Transverse colon (tissue), 4 donors: ENCODE measurements around the gene FAM219A.

Experiments used
- POLR2A ChIP-seq: fragments of 450-650 bp; IDR thresholded peaks from one replicate; pipeline ENCODE4 v1.6.1; 2016; ENCODE audit warnings: antibody characterized with exemption, mild to moderate bottlenecking, moderate library complexity
- POLR2AphosphoS5 ChIP-seq, 3 donors: sonication (generic); formaldehyde crosslinking; IDR thresholded peaks; one replicate each; pipeline ENCODE4 v1.6.1; 2016; ENCODE audit warnings: antibody characterized with exemption in 3 of 3
- TF ChIP-seq, protein P1 (sequence below), 5 experiments: fragments of 200-600 bp in 3 of 5; fragments of 450-650 bp in 2 of 5; sonication (generic) in 3 of 5; IDR thresholded peaks; 1 replicate in 2 of 5; 2 replicates in 3 of 5; pipeline ENCODE4 v1.5.1; 2016 to 2017; ENCODE audit warnings: antibody characterized with exemption in 5 of 5, inconsistent platforms in 3 of 5, mild to moderate bottlenecking in 2 of 5, moderate library complexity in 1 of 5

DNA sequence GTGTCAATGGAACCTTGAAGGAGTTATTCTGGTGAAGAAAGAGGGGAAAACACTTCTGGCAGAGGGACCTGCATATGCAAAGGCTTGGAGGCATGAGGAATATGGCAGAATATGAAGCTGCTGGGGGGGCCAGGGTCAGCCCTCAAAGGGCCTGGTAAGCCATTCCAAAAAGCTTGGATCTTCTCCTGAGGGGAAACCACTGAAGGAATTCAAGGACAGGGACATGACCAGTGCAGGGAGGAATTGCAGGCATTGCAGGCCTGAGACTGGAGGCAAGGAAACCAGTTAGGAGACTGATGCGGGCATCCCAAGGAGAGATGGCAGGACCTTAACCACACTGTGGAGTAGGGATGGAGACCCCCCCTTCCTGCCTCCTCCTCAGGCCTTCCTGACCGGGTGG is 43.0 kb upstream of the FAM219A start:
- no peak for TF ChIP-seq POLR2A
- TF ChIP-seq, protein P1, sequence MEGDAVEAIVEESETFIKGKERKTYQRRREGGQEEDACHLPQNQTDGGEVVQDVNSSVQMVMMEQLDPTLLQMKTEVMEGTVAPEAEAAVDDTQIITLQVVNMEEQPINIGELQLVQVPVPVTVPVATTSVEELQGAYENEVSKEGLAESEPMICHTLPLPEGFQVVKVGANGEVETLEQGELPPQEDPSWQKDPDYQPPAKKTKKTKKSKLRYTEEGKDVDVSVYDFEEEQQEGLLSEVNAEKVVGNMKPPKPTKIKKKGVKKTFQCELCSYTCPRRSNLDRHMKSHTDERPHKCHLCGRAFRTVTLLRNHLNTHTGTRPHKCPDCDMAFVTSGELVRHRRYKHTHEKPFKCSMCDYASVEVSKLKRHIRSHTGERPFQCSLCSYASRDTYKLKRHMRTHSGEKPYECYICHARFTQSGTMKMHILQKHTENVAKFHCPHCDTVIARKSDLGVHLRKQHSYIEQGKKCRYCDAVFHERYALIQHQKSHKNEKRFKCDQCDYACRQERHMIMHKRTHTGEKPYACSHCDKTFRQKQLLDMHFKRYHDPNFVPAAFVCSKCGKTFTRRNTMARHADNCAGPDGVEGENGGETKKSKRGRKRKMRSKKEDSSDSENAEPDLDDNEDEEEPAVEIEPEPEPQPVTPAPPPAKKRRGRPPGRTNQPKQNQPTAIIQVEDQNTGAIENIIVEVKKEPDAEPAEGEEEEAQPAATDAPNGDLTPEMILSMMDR (IDR thresholded peaks at IDR 0.05) = no peak
- no peak for TF ChIP-seq POLR2AphosphoS5 (IDR thresholded peaks at IDR 0.05)
